Dendritic cell treated with granulocyte-macrophage colony-stimulating factor and Interleukin-4, amounts not matched to agents 40 ng/mL and 50 ng/mL, for 4 days (primary cell): ENCODE measurements around the gene RHBDD1.

Experiments used
- H3K27ac Mint-ChIP-seq: one replicate; pipeline ENCODE4 v1.8.0; 2022; ENCODE audit warnings: mild to moderate bottlenecking, mixed read lengths
- H3K27me3 Mint-ChIP-seq: one replicate; pipeline ENCODE4 v1.8.0; 2022; ENCODE audit warnings: mild to moderate bottlenecking, mixed read lengths
- H3K36me3 Mint-ChIP-seq: one replicate; pipeline ENCODE4 v1.8.0; 2022; ENCODE audit warnings: low read depth, mixed read lengths
- H3K4me1 Mint-ChIP-seq: one replicate; pipeline ENCODE4 v1.8.0; 2022; ENCODE audit warnings: low read depth, mixed read lengths
- H3K4me3 Mint-ChIP-seq: one replicate; pipeline ENCODE4 v1.8.0; 2022; ENCODE audit warnings: mild to moderate bottlenecking, moderate library complexity, mixed read lengths
- H3K9me3 Mint-ChIP-seq: one replicate; pipeline ENCODE4 v1.8.0; 2022; ENCODE audit warnings: mixed read lengths
- intact Hi-C: fragments of 100-400 bp; cut with micrococcal nuclease; formaldehyde crosslinking; loops from one replicate; pipeline ENCODE4 v1.15.0; 2022

The RHBDD1 gene

DNA sequence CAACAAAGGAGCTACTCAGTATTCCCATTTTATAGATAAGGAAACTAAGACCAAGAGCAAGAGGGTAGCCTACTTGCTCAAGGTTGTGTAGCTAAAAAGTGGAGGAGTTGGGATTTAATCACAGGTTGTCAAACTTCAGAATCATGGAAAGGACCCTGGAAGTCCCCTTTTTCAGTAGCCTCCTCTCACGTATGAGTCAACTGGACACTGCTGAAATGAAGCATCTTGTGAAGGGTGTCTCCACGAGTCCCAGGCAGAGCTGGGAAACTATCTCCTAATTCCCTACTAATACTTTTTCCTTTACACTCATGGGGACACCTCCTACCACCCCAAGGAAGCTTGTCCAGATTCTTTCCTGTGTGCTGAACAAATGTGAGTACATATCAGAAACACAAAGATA is 155.8 kb downstream of the RHBDD1 start:
- peaks cover 22% of the 10 kb centered on the region for H3K36me3 Mint-ChIP-seq
- no peak overlapping the region for H3K27ac Mint-ChIP-seq
- H3K4me3 Mint-ChIP-seq = no peak overlapping the region
- no peaks in the 10 kb centered on the region for H3K9me3 Mint-ChIP-seq
- peaks cover 10% of the 10 kb centered on the region for H3K4me1 Mint-ChIP-seq
- intact Hi-C loops = loop anchor here (5.0 kb wide), 1 partner anchor 116 kb away; no protein-coding TSS in a partner anchor
- no peaks in the 10 kb centered on the region for H3K27me3 Mint-ChIP-seq

DNA sequence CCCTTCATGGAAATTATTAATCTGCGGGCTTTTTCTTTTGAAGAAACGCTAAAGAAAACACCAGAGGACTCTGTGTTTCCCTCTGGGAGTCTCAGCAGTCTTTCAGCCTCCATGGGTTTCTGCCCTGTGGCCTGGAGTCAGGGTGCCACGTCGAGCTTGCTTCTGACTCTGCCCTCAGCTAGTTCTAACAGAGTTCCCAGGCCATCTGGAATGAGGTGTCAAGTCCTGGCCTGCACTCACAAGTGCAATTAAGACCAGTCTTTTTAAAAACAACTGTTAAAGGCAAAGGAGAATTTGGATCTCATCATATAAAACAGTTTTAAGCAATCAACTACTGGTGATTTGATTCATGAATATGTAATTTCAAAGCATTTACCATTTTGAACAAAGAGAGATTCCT is 157.3 kb downstream of the RHBDD1 start:
- H3K27me3 Mint-ChIP-seq = no peaks in the 10 kb centered on the region
- H3K27ac Mint-ChIP-seq = no peak overlapping the region
- peaks cover 21% of the 10 kb centered on the region for H3K36me3 Mint-ChIP-seq
- H3K4me1 Mint-ChIP-seq = peaks cover 12% of the 10 kb centered on the region
- no peaks in the 10 kb centered on the region for H3K9me3 Mint-ChIP-seq
- intact Hi-C loops = loop anchor here (5.0 kb wide), 1 partner anchor 114 kb away; no protein-coding TSS in a partner anchor
- no peak overlapping the region for H3K4me3 Mint-ChIP-seq

DNA sequence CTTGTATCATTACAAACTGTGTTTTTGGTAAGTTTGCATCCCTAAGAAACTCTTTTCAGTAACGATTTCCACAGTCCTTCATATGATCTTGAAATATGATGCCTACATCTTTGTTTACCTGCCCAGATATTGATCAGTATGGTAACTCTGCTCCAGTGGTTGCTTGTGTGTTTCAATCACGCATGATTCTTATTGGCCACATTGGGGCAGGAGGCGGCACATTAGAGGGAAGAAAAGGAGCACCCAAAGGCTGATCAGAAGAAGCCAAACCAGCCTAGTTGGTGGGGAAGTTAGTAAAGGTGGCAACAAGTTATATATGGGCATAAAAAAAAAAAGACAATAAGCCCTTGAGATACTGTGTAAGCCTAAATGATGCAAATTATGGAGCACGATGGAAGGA is 158.9 kb downstream of the RHBDD1 start:
- H3K4me1 Mint-ChIP-seq = peaks cover 28% of the 10 kb centered on the region
- H3K9me3 Mint-ChIP-seq = no peaks in the 10 kb centered on the region
- peaks cover 28% of the 10 kb centered on the region for H3K36me3 Mint-ChIP-seq
- intact Hi-C loops = loop anchor here (5.0 kb wide), 1 partner anchor 113 kb away; no protein-coding TSS in a partner anchor
- no peaks in the 10 kb centered on the region for H3K27me3 Mint-ChIP-seq
- H3K4me3 Mint-ChIP-seq = no peak overlapping the region
- no peak overlapping the region for H3K27ac Mint-ChIP-seq

DNA sequence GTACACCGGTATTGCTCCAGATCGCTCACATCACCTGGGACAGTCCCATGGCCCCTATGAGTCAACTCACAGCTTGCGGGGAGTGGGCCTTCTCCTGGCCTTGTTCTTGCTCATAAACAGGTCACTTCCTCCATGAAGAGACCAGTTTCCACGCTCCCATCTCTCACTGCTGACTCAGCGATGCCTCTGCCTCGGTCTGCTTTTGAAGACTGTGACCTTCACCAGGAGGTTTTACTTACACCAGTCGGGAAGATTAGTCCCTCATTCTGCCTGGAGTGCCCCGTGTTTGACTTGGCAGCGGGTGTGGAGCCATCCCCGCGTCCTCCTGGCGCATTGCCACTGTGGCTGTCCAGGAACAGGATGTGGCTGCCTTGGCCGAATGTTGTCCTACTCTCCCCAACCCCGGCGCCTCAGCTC is 159.8 kb downstream of the RHBDD1 start:
- Mint-ChIP-seq H3K27me3 (no peaks in the 10 kb centered on the region), H3K4me1 (peaks cover 33% of the 10 kb centered on the region), H3K4me3 (no peak overlapping the region), H3K9me3 (no peaks in the 10 kb centered on the region), H3K36me3 (peaks cover 28% of the 10 kb centered on the region), H3K27ac (no peak overlapping the region)
- intact Hi-C loops = no loop called here

DNA sequence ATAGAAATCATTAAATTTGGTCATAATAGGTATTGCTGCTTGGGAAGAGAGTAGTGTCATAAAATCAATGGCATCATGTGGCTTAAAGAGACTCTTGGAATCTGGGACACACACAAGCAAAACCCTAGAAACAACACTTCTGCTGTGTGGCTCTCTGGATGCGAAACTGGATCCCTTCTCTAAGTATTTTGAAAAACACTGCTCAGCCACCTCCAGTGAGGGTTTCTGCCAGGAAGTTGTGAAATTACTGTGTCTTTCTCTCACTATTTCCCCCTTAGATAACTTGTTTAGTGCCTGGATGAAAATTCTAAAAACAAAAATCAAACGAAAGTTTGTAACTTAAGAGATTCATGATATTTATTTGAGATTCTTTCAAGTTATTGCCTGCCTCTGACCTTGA is 163.8 kb downstream of the RHBDD1 start:
- peaks cover 33% of the 10 kb centered on the region for H3K4me1 Mint-ChIP-seq
- H3K9me3 Mint-ChIP-seq = no peaks in the 10 kb centered on the region
- no peaks in the 10 kb centered on the region for H3K27me3 Mint-ChIP-seq
- H3K4me3 Mint-ChIP-seq = no peak overlapping the region
- intact Hi-C loops = no loop called here
- H3K36me3 Mint-ChIP-seq = peaks cover 21% of the 10 kb centered on the region
- peak overlapping the region; percentile 30 for H3K27ac Mint-ChIP-seq

DNA sequence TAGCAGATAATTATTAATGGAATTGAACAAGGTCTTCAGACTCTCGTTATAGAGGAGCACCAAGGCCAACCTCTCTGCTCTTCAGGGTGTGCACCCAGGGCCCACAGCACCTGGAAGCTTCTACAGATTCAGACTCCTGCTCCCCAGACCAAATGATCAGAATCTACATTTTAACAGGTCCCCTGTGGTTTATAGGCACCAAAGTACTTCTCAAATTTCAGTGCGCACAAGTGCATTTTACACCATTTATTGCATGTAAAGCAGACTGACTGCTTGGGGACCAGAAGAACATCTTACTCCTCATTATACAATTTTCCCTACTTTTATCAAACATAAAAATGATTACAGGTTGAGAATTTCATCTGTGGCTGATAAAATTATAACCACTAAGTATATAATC is 164.3 kb downstream of the RHBDD1 start:
- intact Hi-C loops = no loop called here
- H3K4me1 Mint-ChIP-seq = peaks cover 29% of the 10 kb centered on the region
- H3K27me3 Mint-ChIP-seq = no peaks in the 10 kb centered on the region
- peak overlapping the region; percentile 30 for H3K27ac Mint-ChIP-seq
- no peaks in the 10 kb centered on the region for H3K9me3 Mint-ChIP-seq
- H3K4me3 Mint-ChIP-seq = no peak overlapping the region
- peaks cover 17% of the 10 kb centered on the region for H3K36me3 Mint-ChIP-seq

DNA sequence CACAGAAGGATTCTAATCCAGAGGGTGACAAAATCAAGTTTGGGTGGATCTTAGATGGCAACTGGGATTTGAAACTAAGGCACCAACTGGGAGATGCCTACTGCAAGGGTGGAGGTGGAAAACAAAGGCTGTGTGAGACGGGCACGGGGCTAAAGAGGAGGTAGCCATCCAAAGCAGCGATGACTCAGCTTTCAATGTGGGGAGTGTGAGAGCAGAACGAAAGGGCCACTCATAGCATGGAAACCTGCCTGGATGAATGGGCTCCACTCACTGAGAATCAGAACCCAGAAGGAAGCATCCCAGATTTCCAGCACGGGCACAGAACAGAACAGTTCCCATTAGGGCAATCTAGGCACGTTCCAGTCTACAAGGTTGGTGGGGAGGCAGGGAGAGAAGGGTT is 168.6 kb downstream of the RHBDD1 start:
- H3K9me3 Mint-ChIP-seq = no peaks in the 10 kb centered on the region
- H3K36me3 Mint-ChIP-seq = no peaks in the 10 kb centered on the region
- intact Hi-C loops = no loop called here
- no peak overlapping the region for H3K27ac Mint-ChIP-seq
- H3K4me3 Mint-ChIP-seq = no peak overlapping the region
- peaks cover 8% of the 10 kb centered on the region for H3K4me1 Mint-ChIP-seq
- H3K27me3 Mint-ChIP-seq = peaks cover 2% of the 10 kb centered on the region

DNA sequence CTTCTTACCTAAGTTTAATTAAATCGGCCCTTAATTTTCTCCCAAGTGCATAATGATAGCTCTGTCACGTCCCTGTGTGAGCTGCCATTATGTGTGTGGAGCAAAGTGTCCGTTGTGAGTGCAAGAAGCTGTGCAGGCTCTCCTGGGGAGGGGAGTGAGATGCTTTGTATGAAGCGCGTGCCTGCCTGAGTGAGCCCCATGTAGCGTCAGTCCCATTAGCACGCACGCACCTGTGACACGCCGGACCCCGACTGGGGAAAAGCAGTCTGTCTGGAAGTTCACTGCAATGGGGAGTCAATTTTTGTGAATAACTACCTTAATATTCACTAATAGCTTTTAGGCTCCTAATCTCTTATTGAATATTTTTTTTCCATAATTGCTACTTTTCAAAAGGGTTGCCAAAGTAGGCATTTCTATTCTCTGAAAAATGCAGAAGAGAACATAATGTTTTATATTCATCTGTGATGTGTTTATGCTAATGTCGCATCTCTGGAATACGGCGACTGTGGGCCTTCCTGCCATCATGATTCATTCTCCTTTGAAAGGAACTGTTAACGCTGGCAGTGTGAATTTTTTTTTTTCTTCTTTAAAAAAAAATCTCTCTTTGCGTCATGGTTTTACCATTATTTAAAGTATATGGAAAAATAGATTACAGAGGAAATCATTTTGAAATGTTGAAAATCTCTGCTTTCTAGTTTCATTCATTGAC is 170.5 kb downstream of the RHBDD1 start:
- no peak overlapping the region for H3K27ac Mint-ChIP-seq
- peaks cover 4% of the 10 kb centered on the region for H3K27me3 Mint-ChIP-seq
- H3K36me3 Mint-ChIP-seq = no peaks in the 10 kb centered on the region
- no peak overlapping the region for H3K4me3 Mint-ChIP-seq
- no peaks in the 10 kb centered on the region for H3K9me3 Mint-ChIP-seq
- intact Hi-C loops = no loop called here
- peaks cover 2% of the 10 kb centered on the region for H3K4me1 Mint-ChIP-seq

DNA sequence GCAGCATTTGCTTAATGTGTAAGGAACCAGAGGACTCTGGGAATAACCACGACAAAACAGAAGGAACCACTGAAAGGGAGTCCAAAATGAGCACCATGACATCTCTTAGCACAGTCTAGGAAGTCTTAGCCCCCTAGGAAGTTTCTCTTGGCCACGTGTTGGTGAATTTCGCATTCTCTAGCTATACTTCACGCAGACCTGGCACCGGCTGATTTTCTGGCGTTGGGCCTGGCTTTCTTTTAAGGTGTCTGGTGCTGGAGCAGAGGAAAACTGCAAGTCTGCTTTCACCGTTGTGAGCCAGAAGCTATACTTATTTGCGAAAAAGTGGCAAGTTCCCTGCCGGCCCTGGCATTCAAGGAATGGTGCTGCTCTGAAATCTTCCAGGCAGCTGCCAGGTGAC is 171.3 kb downstream of the RHBDD1 start:
- H3K27me3 Mint-ChIP-seq = peaks cover 4% of the 10 kb centered on the region
- no peak overlapping the region for H3K27ac Mint-ChIP-seq
- H3K9me3 Mint-ChIP-seq = no peaks in the 10 kb centered on the region
- H3K4me1 Mint-ChIP-seq = peaks cover 6% of the 10 kb centered on the region
- no peaks in the 10 kb centered on the region for H3K36me3 Mint-ChIP-seq
- intact Hi-C loops = no loop called here
- H3K4me3 Mint-ChIP-seq = no peak overlapping the region

DNA sequence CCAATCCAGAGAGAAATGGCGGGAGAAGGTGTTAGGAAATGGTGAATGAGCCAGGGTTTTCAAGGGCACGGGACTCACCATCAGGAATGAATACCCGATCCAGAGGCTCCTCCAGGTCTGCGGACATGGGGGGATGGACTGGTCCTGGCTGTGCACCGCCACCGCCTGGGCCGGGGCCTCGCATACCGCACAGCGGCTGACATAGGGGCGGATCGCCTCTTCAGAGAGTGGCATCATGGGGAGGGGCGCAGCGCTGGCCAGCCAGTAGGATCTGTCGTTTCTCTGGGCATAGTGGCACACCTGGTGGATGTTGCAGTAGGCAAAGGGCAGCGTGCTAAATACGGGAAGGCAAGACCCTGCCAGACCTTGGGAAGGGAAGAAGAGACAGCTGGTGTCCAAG is 172.1 kb downstream of the RHBDD1 start:
- peaks cover 6% of the 10 kb centered on the region for H3K4me1 Mint-ChIP-seq
- H3K36me3 Mint-ChIP-seq = no peaks in the 10 kb centered on the region
- H3K4me3 Mint-ChIP-seq = no peak overlapping the region
- peaks cover 4% of the 10 kb centered on the region for H3K27me3 Mint-ChIP-seq
- no peaks in the 10 kb centered on the region for H3K9me3 Mint-ChIP-seq
- intact Hi-C loops = no loop called here
- no peak overlapping the region for H3K27ac Mint-ChIP-seq

DNA sequence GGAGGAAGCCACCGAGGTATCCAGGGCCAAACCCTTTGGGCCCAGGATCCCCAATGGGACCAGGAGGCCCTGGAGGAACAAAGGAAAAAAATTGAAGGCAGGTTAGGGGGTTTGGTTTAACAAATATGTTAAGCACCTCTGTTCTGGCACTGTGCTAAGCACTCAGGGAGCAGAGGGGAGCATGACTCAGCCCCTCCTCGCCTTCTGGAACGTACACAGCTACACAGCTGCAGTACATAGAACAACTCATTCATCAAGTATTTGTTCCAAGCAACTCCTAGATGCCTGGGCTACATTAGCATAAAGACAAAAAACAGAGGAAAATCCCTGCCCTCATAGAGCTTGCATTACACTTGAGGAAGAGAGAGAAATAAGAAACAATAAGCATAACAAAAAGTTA is 174.6 kb downstream of the RHBDD1 start:
- no peak overlapping the region for H3K27ac Mint-ChIP-seq

DNA sequence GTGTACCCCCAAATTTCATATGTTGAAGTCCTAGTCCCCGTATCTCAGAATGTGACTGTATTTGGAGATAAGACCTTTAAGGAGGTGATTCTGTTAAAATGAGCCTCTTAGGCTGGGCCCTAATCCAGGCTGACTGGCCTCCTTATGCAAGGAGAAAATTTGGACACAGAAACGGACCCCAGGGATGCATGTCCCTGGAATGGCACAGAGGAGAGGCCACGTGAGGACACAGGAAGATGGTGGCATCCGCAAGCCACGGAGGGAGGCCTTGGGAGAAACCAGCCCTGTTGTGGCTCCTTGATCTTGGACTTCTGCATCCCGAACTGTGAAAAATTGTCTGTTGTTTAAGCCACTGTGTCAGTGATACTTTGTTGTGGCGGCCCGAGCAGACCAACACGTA is 177.5 kb downstream of the RHBDD1 start:
- Mint-ChIP-seq H3K9me3 (no peaks in the 10 kb centered on the region), H3K27me3 (peaks cover 11% of the 10 kb centered on the region), H3K4me1 (peaks cover 6% of the 10 kb centered on the region), H3K27ac (no peak overlapping the region), H3K36me3 (no peaks in the 10 kb centered on the region), H3K4me3 (no peak overlapping the region)
- intact Hi-C loops = no loop called here

More for the DNA sequence above, 174.6 kb downstream of the RHBDD1 start:
- Mint-ChIP-seq H3K36me3 (no peaks in the 10 kb centered on the region), H3K4me3 (no peak overlapping the region), H3K9me3 (no peaks in the 10 kb centered on the region), H3K27me3 (peaks cover 9% of the 10 kb centered on the region), H3K4me1 (peaks cover 6% of the 10 kb centered on the region)
- intact Hi-C loops = no loop called here

DNA sequence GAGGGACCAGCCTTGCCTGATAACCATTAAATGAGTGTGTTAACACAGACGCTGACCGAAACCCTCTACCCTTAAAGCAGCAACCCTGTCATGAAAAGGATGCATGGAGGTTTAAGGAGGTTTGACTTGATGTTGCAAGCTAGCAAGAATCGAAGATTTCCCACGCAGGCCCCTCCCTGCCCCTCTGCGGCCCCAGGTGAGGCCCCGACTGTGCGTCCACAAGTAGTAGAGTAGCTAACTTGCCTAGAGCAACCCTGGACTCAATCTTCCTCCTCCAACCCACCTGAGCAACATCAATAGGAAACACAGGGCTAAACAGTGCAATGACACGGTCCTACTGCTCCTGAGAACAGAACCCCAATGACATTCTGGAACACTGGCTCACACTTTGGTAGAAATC is 178.0 kb downstream of the RHBDD1 start:
- Mint-ChIP-seq H3K36me3 (no peaks in the 10 kb centered on the region), H3K9me3 (no peaks in the 10 kb centered on the region), H3K4me1 (peaks cover 6% of the 10 kb centered on the region), H3K4me3 (no peak overlapping the region), H3K27me3 (peaks cover 10% of the 10 kb centered on the region), H3K27ac (no peak overlapping the region)
- intact Hi-C loops = no loop called here

DNA sequence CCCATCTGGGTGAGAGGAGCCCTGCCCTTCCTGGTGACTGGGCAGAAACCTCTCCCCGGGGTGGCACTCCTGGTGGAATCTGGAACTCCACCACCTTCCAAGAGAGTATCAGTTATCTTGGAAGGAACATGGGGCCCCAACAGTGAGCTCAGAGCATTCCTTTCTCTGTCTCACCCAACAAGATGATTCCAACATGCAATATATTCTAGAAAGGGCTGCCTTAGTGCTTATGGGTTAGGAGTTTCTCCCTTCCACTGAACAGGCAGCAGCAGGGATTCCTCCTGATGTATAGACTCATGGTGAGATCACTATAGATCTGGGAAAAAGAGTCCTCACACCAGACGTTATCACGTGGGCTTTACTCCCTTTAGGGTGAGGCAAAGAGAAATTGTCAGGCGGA is 181.0 kb downstream of the RHBDD1 start:
- intact Hi-C loops = no loop called here
- Mint-ChIP-seq H3K36me3 (no peaks in the 10 kb centered on the region), H3K4me3 (no peak overlapping the region), H3K27ac (no peak overlapping the region), H3K9me3 (no peaks in the 10 kb centered on the region), H3K4me1 (peaks cover 21% of the 10 kb centered on the region), H3K27me3 (peaks cover 9% of the 10 kb centered on the region)

DNA sequence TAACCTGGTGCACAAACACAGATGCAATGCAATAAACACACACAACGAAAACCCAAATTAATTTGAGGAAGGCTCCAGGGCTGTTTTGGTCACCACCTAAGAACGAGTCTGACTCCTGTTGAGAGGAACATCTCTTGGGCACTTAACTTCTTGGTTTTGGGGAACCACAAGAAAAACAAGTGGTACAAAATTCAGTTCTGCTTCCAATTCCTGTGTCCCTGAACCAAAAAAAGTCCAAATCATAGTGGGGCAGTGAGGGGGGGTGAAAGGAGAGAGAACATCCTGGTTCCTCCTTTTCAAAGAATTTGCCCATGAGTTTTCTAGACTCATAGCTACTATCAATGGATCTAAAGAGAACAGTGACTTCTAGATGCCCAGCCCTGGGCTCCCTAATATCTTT is 184.6 kb downstream of the RHBDD1 start:
- H3K4me1 Mint-ChIP-seq = peaks cover 21% of the 10 kb centered on the region
- no peaks in the 10 kb centered on the region for H3K36me3 Mint-ChIP-seq
- intact Hi-C loops = no loop called here
- peak overlapping the region; percentile 66 for H3K27ac Mint-ChIP-seq
- H3K27me3 Mint-ChIP-seq = peaks cover 5% of the 10 kb centered on the region
- no peak overlapping the region for H3K4me3 Mint-ChIP-seq
- H3K9me3 Mint-ChIP-seq = no peaks in the 10 kb centered on the region
